ENCODE results near the gene UACA. TPM values are rescaled to one million over a fixed set of nuclear protein-coding genes. Genes with fewer than 3 reads are reported as not detected.

Gene UACA
- total RNA-seq, 2 experiments from 2014 or later = 2.3 to 3.9 TPM

GRCh38 chr15:70650567-70651302, 112.6 kb downstream of the UACA start:
- Mint-ChIP-seq H3K27me3 (peaks cover 7% of the 10 kb centered on the region), H3K9me3 (no peaks in the 10 kb centered on the region), H3K36me3 (no peaks in the 10 kb centered on the region), H3K4me1 (no peaks in the 10 kb centered on the region), H3K27ac (no peak overlapping the region), H3K4me3 (no peak overlapping the region)
- no peak for DNase-seq

DNA sequence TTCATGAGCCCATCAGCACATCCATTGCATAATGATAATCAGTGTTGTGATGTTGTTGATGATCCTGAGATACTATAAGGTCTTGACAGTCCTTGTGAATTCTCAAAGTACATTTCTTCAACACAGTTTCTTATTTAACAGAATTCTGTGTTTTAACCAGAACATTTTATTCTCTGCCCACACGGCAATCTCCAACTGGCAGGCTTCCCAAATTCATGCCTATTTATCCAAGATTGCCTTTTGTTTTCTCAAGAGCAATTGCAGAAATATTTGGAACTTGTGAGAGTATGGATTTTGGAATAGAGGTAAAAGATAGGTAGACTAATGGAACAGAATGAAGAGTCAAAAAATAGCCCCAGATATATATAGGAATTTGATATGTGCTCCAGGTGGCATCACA, 116.0 kb downstream of the UACA start:
- H3K4me3 Mint-ChIP-seq = no peak overlapping the region
- H3K27ac Mint-ChIP-seq = no peak overlapping the region
- no peaks in the 10 kb centered on the region for H3K9me3 Mint-ChIP-seq
- no peak for DNase-seq
- no peaks in the 10 kb centered on the region for H3K36me3 Mint-ChIP-seq
- peaks cover 7% of the 10 kb centered on the region for H3K27me3 Mint-ChIP-seq
- no peaks in the 10 kb centered on the region for H3K4me1 Mint-ChIP-seq

- Mint-ChIP-seq H3K4me3 (no peak overlapping the region), H3K27ac (no peak overlapping the region), H3K36me3 (no peaks in the 10 kb centered on the region), H3K4me1 (no peaks in the 10 kb centered on the region), H3K9me3 (no peaks in the 10 kb centered on the region), H3K27me3 (peaks cover 7% of the 10 kb centered on the region)
- DNase-seq = no peak
These were observed 117.2 kb downstream of the UACA start for GRCh38 chr15:70646169-70646568.

GRCh38 chr15:70643783-70644125, 119.6 kb downstream of the UACA start:
- no peak for DNase-seq
- Mint-ChIP-seq H3K4me1 (no peaks in the 10 kb centered on the region), H3K27me3 (peaks cover 4% of the 10 kb centered on the region), H3K9me3 (no peaks in the 10 kb centered on the region), H3K4me3 (no peak overlapping the region), H3K36me3 (no peaks in the 10 kb centered on the region), H3K27ac (no peak overlapping the region)

- Mint-ChIP-seq H3K4me1 (no peaks in the 10 kb centered on the region), H3K4me3 (no peak overlapping the region), H3K27ac (no peak overlapping the region), H3K27me3 (no peaks in the 10 kb centered on the region), H3K9me3 (no peaks in the 10 kb centered on the region), H3K36me3 (no peaks in the 10 kb centered on the region)
- DNase-seq = no peak
These were observed 120.1 kb downstream of the UACA start for GRCh38 chr15:70643106-70643782.

- Mint-ChIP-seq H3K9me3 (no peaks in the 10 kb centered on the region), H3K27me3 (no peaks in the 10 kb centered on the region), H3K4me1 (peaks cover 14% of the 10 kb centered on the region), H3K27ac (no peak overlapping the region), H3K4me3 (no peak overlapping the region), H3K36me3 (no peaks in the 10 kb centered on the region)
- no peak for DNase-seq
These were observed 126.7 kb downstream of the UACA start for GRCh38 chr15:70636540-70637165.

DNA sequence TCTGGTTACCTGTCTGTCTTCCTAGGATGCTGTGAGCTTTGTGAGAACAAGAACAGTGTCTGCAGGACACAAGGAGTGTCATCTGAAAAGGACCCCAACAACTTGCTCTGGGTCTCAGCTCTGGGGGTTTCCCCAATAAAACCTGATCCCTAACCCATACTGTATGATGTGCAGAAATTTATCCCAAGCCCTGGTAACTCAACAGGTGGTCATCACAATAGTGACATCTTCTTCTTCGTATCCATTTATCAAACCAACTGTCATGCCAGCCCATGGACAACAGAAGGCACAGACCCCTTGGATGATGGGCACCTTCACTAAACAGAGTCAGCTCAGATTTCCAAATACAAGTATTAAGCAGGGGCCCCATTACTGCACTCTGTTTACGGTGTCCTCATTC, 127.5 kb downstream of the UACA start:
- no peak for DNase-seq
- Mint-ChIP-seq H3K36me3 (no peaks in the 10 kb centered on the region), H3K27me3 (no peaks in the 10 kb centered on the region), H3K9me3 (no peaks in the 10 kb centered on the region), H3K27ac (no peak overlapping the region), H3K4me3 (no peak overlapping the region), H3K4me1 (peaks cover 14% of the 10 kb centered on the region)

DNA sequence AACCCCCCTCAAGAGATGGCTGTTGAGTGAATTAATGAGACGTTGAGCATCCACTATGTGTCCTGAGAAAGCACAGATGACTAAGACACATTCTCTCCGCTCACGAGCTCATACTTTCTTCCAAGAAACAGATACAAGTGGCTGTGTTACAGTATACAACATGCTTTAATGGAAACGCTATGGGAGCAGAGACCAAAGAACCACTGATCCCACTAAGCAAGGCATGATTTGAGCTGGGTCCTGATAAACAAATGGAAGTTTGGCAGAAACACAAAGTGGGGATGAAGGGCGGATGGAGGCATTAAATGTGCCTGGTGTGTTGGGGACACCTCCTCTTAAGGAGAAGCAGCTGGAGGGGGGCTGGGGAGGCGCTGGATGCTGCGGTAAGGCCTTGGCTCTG, 129.4 kb downstream of the UACA start:
- Mint-ChIP-seq H3K36me3 (no peaks in the 10 kb centered on the region), H3K9me3 (no peaks in the 10 kb centered on the region), H3K27ac (no peak overlapping the region), H3K4me1 (peaks cover 14% of the 10 kb centered on the region), H3K4me3 (no peak overlapping the region), H3K27me3 (no peaks in the 10 kb centered on the region)
- no peak for DNase-seq

DNA sequence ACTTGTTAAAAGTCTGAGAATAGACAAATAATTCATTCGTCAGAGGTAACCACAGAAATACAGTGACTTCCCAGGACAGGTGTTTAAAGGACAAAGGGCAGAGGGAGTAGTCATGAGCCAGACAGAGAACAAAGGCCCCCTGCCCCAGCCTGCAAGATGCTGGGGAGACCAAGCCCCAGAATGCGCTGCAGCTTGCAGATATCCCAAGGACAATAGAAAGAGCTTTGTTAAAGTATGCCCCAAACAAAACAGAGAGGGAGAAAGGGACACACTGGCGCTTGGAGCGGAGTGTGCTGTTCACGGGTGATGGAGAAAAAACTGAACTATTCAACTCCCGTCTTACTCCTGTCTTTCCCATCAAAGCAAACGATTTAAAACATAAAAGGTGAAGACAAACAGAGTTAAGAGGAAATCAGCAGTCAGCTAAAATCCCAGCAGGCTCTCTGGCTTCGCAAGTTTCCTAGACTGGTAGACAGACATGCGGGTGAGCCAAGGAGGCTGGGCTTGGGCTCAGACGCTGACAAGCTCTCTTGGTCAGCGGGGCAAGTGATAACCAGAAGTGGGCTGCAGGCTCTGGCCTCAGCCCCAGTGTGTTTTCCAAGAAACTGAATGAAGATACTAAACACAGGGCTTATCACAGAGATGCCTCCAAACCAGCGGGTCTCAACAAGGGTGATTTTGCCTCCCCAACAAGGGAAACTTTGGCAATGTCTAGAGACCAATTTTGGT, 130.1 kb downstream of the UACA start:
- no peak for DNase-seq
- Mint-ChIP-seq H3K4me3 (no peak overlapping the region), H3K27me3 (no peaks in the 10 kb centered on the region), H3K36me3 (no peaks in the 10 kb centered on the region), H3K4me1 (peaks cover 14% of the 10 kb centered on the region), H3K9me3 (no peaks in the 10 kb centered on the region), H3K27ac (no peak overlapping the region)

DNA sequence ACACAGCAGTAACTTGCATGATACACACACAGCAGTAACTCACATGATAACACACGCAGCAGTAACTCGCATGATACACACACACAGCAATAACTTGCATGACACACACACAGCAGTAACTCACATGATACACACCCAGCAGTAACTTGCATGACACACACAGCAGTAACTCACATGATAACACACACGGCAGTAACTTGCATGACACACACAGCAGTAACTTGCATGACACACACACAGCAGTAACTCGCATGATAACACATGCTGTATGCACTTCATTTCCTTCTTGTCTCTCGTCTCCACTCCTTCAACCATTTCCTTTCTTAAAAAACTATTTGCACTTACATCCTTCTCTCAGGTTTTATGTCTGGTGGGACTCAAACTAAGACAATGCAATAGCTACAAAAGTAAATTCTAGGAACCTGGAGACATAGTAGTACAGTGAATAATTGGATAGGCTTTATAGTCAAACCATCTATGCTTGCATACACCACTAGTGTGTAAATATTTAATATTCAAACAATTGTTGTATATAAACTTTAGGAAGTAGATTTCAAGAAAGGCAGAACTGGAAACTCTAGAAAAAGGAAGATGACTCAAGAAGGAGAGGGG, 130.8 kb downstream of the UACA start:
- Mint-ChIP-seq H3K27ac (no peak overlapping the region), H3K4me3 (no peak overlapping the region), H3K9me3 (no peaks in the 10 kb centered on the region), H3K27me3 (no peaks in the 10 kb centered on the region), H3K4me1 (peaks cover 14% of the 10 kb centered on the region), H3K36me3 (no peaks in the 10 kb centered on the region)
- no peak for DNase-seq

- Mint-ChIP-seq H3K9me3 (no peaks in the 10 kb centered on the region), H3K4me3 (no peak overlapping the region), H3K27me3 (no peaks in the 10 kb centered on the region), H3K4me1 (peaks cover 14% of the 10 kb centered on the region), H3K36me3 (no peaks in the 10 kb centered on the region), H3K27ac (no peak overlapping the region)
- DNase-seq = no peak
These were observed 131.3 kb downstream of the UACA start for GRCh38 chr15:70632079-70632478.

DNA sequence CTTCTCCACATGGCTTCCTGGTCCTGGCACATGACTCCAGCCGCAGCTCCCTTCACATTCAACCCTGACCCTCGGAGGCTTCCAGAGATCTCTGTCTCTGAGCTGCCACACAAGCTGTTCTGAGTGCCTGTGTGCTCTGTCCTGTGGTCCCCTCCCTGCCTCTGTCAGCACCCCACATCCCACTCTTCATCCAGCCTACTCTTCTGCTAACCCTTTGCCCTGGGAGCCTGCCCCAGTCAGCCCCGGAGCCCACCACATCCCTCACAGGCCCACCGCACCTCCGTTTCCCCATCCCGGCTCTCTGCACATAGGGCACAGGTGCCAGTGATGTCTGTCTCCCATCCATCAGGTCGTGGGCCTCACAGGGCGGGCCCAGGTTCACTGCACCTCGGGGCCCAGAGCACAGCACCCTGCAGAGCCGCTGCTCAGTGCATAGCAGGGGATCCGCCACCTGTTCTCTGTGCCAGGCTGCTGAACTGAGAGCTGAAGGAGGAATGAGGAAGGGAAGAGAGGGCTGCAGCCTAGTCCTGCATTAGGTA, 133.6 kb downstream of the UACA start:
- Mint-ChIP-seq H3K9me3 (no peaks in the 10 kb centered on the region), H3K4me3 (no peak overlapping the region), H3K36me3 (no peaks in the 10 kb centered on the region), H3K4me1 (peaks cover 12% of the 10 kb centered on the region), H3K27ac (no peak overlapping the region), H3K27me3 (peaks cover 12% of the 10 kb centered on the region)
- no peak for DNase-seq

- no peaks in the 10 kb centered on the region for H3K36me3 Mint-ChIP-seq
- peaks cover 3% of the 10 kb centered on the region for H3K9me3 Mint-ChIP-seq
- peaks cover 15% of the 10 kb centered on the region for H3K27me3 Mint-ChIP-seq
These were observed 134.8 kb downstream of the UACA start for GRCh38 chr15:70628549-70628896.

GRCh38 chr15:70627734-70628548, 135.4 kb downstream of the UACA start:
- H3K36me3 Mint-ChIP-seq = no peaks in the 10 kb centered on the region
- H3K4me3 Mint-ChIP-seq = no peak overlapping the region
- H3K4me1 Mint-ChIP-seq = peaks cover 10% of the 10 kb centered on the region
- H3K27me3 Mint-ChIP-seq = peaks cover 17% of the 10 kb centered on the region
- H3K9me3 Mint-ChIP-seq = peaks cover 6% of the 10 kb centered on the region
- no peak for DNase-seq
- H3K27ac Mint-ChIP-seq = no peak overlapping the region

More at GRCh38 chr15:70628549-70628896, 134.8 kb downstream of the UACA start:
- no peak for DNase-seq
- Mint-ChIP-seq H3K4me3 (no peak overlapping the region), H3K27ac (no peak overlapping the region), H3K4me1 (peaks cover 12% of the 10 kb centered on the region)

All from activated naive CD8-positive, alpha-beta T cell treated with anti-CD3 and anti-CD28 coated beads for 36 hours (primary cell).